BLaER1 (cell line): ENCODE results near the gene PTPRN2.

Source experiments
- H3K27ac ChIP-seq: shearing (Covaris generic); formaldehyde crosslinking; 2 replicates; pipeline ENCODE4 v1.8.1; 2022
- H3K27me3 ChIP-seq: shearing (Covaris generic); formaldehyde crosslinking; 2 replicates; pipeline ENCODE4 v1.8.1; 2022
- H3K36me3 ChIP-seq: shearing (Covaris generic); formaldehyde crosslinking; 2 replicates; pipeline ENCODE4 v1.8.1; 2022
- H3K4me1 ChIP-seq: shearing (Covaris generic); formaldehyde crosslinking; 2 replicates; pipeline ENCODE4 v1.8.1; 2022
- H3K4me2 ChIP-seq: shearing (Covaris generic); formaldehyde crosslinking; 2 replicates; pipeline ENCODE4 v1.8.1; 2022
- H3K4me3 ChIP-seq: shearing (Covaris generic); formaldehyde crosslinking; 2 replicates; pipeline ENCODE4 v1.8.1; 2022
- H3K9ac ChIP-seq: shearing (Covaris generic); formaldehyde crosslinking; 2 replicates; pipeline ENCODE4 v1.8.1; 2022
- H3K9me3 ChIP-seq: shearing (Covaris generic); formaldehyde crosslinking; 2 replicates; pipeline ENCODE4 v1.8.1; 2022
- H4K20me1 ChIP-seq: shearing (Covaris generic); formaldehyde crosslinking; 2 replicates; pipeline ENCODE4 v1.8.1; 2022
- Cebpa-rat ChIP-seq: shearing (Covaris generic); IDR thresholded peaks from 2 replicates; pipeline ENCODE4 v1.8.1; 2022

PTPRN2 gene

DNA sequence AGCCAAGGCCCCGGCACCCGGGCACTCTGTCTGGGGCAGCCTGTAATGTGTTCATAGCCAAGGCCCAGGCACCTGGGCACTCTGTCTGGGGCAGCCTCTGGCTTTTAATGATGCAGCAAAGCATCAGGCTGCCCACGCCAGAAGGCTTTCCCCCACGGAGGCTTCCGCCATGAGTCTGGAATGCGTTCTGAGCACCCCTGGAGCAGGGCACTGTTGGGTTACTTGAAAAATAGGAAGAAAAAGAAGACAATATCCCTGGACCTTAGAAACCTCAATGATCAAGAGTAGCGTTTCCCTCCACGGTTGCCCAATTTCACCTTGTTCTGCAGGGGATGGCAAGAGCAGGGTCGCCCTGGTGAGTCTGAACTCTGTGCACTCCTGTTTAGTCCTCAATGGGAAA is 565.0 kb downstream of the PTPRN2 start:
- no peaks in the 10 kb centered on the region for H3K36me3 ChIP-seq
- H3K4me3 ChIP-seq: no peak overlapping the region
- H4K20me1 ChIP-seq: no peaks in the 10 kb centered on the region
- H3K4me1 ChIP-seq: peaks cover 32% of the 10 kb centered on the region
- H3K27me3 ChIP-seq: no peaks in the 10 kb centered on the region
- H3K27ac ChIP-seq: no peak overlapping the region
- no peak overlapping the region for H3K4me2 ChIP-seq
- no peak overlapping the region for H3K9ac ChIP-seq
- no peaks in the 10 kb centered on the region for H3K9me3 ChIP-seq
- TF ChIP-seq Cebpa-rat: no peak

- peaks cover 32% of the 10 kb centered on the region for H3K4me1 ChIP-seq
- no peak overlapping the region for H3K4me3 ChIP-seq
- H3K27me3 ChIP-seq: no peaks in the 10 kb centered on the region
- H3K4me2 ChIP-seq: no peak overlapping the region
- H3K36me3 ChIP-seq: no peaks in the 10 kb centered on the region
- no peaks in the 10 kb centered on the region for H3K9me3 ChIP-seq
- no peak overlapping the region for H3K9ac ChIP-seq
- no peak overlapping the region for H3K27ac ChIP-seq
- no peaks in the 10 kb centered on the region for H4K20me1 ChIP-seq
- TF ChIP-seq Cebpa-rat: no peak
These were observed 565.8 kb downstream of the PTPRN2 start for GRCh38 chr7:158021836-158022235.

GRCh38 chr7:158020706-158021095 is 566.9 kb downstream of the PTPRN2 start:
- TF ChIP-seq Cebpa-rat: no peak
- no peaks in the 10 kb centered on the region for H3K36me3 ChIP-seq
- no peaks in the 10 kb centered on the region for H4K20me1 ChIP-seq
- no peaks in the 10 kb centered on the region for H3K27me3 ChIP-seq
- no peaks in the 10 kb centered on the region for H3K9me3 ChIP-seq
- peaks cover 41% of the 10 kb centered on the region for H3K4me1 ChIP-seq
- no peak overlapping the region for H3K27ac ChIP-seq
- H3K9ac ChIP-seq: no peak overlapping the region
- H3K4me2 ChIP-seq: no peak overlapping the region
- no peak overlapping the region for H3K4me3 ChIP-seq

GRCh38 chr7:158019726-158020705 is 567.6 kb downstream of the PTPRN2 start:
- no peak overlapping the region for H3K9ac ChIP-seq
- peaks cover 47% of the 10 kb centered on the region for H3K4me1 ChIP-seq
- H3K27ac ChIP-seq: no peak overlapping the region
- H3K4me3 ChIP-seq: no peak overlapping the region
- no peaks in the 10 kb centered on the region for H3K9me3 ChIP-seq
- no peaks in the 10 kb centered on the region for H3K27me3 ChIP-seq
- H3K36me3 ChIP-seq: no peaks in the 10 kb centered on the region
- H4K20me1 ChIP-seq: no peaks in the 10 kb centered on the region
- no peak overlapping the region for H3K4me2 ChIP-seq
- TF ChIP-seq Cebpa-rat: no peak

GRCh38 chr7:158018971-158019645 is 568.5 kb downstream of the PTPRN2 start:
- no peak for TF ChIP-seq Cebpa-rat
- H3K4me1 ChIP-seq: peaks cover 47% of the 10 kb centered on the region
- no peaks in the 10 kb centered on the region for H3K9me3 ChIP-seq
- H3K27ac ChIP-seq: no peak overlapping the region
- no peak overlapping the region for H3K4me2 ChIP-seq
- H3K4me3 ChIP-seq: no peak overlapping the region
- no peak overlapping the region for H3K9ac ChIP-seq
- no peaks in the 10 kb centered on the region for H4K20me1 ChIP-seq
- H3K36me3 ChIP-seq: no peaks in the 10 kb centered on the region
- no peaks in the 10 kb centered on the region for H3K27me3 ChIP-seq

- no peaks in the 10 kb centered on the region for H3K9me3 ChIP-seq
- no peaks in the 10 kb centered on the region for H3K27me3 ChIP-seq
- H3K4me2 ChIP-seq: no peak overlapping the region; the same call in 1 of the 2 replicates
- H4K20me1 ChIP-seq: no peaks in the 10 kb centered on the region
- TF ChIP-seq Cebpa-rat: no peak
- H3K4me3 ChIP-seq: no peak overlapping the region
- H3K4me1 ChIP-seq: peaks cover 39% of the 10 kb centered on the region
- H3K36me3 ChIP-seq: no peaks in the 10 kb centered on the region
- H3K27ac ChIP-seq: no peak overlapping the region
- no peak overlapping the region for H3K9ac ChIP-seq
These were observed 569.4 kb downstream of the PTPRN2 start for GRCh38 chr7:158018098-158018762.

GRCh38 chr7:158017111-158018097 is 570.2 kb downstream of the PTPRN2 start:
- no peaks in the 10 kb centered on the region for H3K27me3 ChIP-seq
- H3K4me2 ChIP-seq: peak overlapping the region; percentile 76
- H3K4me3 ChIP-seq: no peak overlapping the region
- no peak for TF ChIP-seq Cebpa-rat
- no peak overlapping the region for H3K9ac ChIP-seq
- H3K4me1 ChIP-seq: peaks cover 39% of the 10 kb centered on the region
- no peaks in the 10 kb centered on the region for H4K20me1 ChIP-seq
- no peaks in the 10 kb centered on the region for H3K36me3 ChIP-seq
- no peaks in the 10 kb centered on the region for H3K9me3 ChIP-seq
- H3K27ac ChIP-seq: peak overlapping the region; percentile 10; the same call in 1 of the 2 replicates

GRCh38 chr7:158016180-158017097 is 571.2 kb downstream of the PTPRN2 start:
- Histone ChIP-seq H3K27ac (peak overlapping the region; percentile 80), H3K27me3 (no peaks in the 10 kb centered on the region), H3K9me3 (no peaks in the 10 kb centered on the region), H3K4me2 (peak overlapping the region; percentile 76), H3K36me3 (no peaks in the 10 kb centered on the region), H4K20me1 (no peaks in the 10 kb centered on the region), H3K4me3 (peak overlapping the region; percentile 46; the same call in 1 of the 2 replicates), H3K4me1 (peaks cover 46% of the 10 kb centered on the region), H3K9ac (peak overlapping the region; percentile 17; the same call in 1 of the 2 replicates)
- TF ChIP-seq Cebpa-rat: no peak
